DND-41 (cell line): ENCODE measurements around the gene DNAJC16.

Experiments
- EZH2 ChIP-seq: IDR thresholded peaks from 3 replicates; pipeline ENCODE4 v1.6.1; 2012; ENCODE audit warnings: borderline replicate concordance, low read depth, mild to moderate bottlenecking, moderate library complexity, low read length, inconsistent platforms; ENCODE audit not compliant: severe bottlenecking
- TF ChIP-seq, protein P1 (sequence below): IDR thresholded peaks from 2 replicates; pipeline ENCODE4 v1.5.1; 2012; ENCODE audit warnings: borderline replicate concordance, low read length, moderate library complexity, mild to moderate bottlenecking; ENCODE audit not compliant: poor library complexity, severe bottlenecking; ENCODE audit errors: extremely low read depth

DNA sequence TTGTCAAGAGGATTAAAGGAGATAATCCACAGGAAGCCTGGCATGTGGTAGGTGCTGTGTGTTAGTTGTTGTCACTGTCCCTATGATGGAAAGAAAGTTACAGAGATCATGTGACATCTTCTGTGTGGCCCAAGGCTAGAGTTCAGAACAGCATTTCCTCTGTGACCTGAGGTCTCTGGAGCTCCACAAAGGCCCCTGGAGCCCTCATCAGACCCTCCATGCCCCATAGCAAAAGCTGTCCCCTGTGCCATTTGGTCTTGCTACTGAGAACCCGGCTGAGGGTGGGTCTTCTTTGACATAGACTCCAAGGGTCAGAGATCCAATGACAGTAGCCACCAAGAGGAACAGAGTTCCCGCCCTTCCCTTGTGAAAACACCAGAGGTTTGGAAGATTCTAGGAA is 42.7 kb upstream of the DNAJC16 start:
- TF ChIP-seq, protein P1, sequence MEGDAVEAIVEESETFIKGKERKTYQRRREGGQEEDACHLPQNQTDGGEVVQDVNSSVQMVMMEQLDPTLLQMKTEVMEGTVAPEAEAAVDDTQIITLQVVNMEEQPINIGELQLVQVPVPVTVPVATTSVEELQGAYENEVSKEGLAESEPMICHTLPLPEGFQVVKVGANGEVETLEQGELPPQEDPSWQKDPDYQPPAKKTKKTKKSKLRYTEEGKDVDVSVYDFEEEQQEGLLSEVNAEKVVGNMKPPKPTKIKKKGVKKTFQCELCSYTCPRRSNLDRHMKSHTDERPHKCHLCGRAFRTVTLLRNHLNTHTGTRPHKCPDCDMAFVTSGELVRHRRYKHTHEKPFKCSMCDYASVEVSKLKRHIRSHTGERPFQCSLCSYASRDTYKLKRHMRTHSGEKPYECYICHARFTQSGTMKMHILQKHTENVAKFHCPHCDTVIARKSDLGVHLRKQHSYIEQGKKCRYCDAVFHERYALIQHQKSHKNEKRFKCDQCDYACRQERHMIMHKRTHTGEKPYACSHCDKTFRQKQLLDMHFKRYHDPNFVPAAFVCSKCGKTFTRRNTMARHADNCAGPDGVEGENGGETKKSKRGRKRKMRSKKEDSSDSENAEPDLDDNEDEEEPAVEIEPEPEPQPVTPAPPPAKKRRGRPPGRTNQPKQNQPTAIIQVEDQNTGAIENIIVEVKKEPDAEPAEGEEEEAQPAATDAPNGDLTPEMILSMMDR: no peak
- no peak for TF ChIP-seq EZH2
